HG03135 (cell line): ENCODE data around the gene PDS5A.
"Not testable (repeated sequence)": the region's sequence is repeated elsewhere in the genome, so short reads cannot be mapped to it uniquely, and the experiment has no call there.

ENCODE experiments used
- ATAC-seq: cut with Tn5 transposase; IDR thresholded peaks from one replicate; pipeline ENCODE4 v1.9.1; 2021; ENCODE audit warnings: mild to moderate bottlenecking, moderate library complexity; ENCODE audit not compliant: unreplicated experiment

Gene PDS5A

GRCh38 chr4:39905019-39905418 lies 72.7 kb downstream of the PDS5A start:
- not testable (repeated sequence) for ATAC-seq

GRCh38 chr4:39900966-39901365 lies 76.7 kb downstream of the PDS5A start:
- ATAC-seq, result no peak

- no peak for ATAC-seq
Observed at GRCh38 chr4:39899291-39899690, 78.4 kb downstream of the PDS5A start.

- no peak for ATAC-seq
Observed at GRCh38 chr4:39898015-39898414, 79.7 kb downstream of the PDS5A start.

GRCh38 chr4:39893693-39894072 lies 84.0 kb downstream of the PDS5A start:
- no peak for ATAC-seq

- ATAC-seq, result no peak
Observed at GRCh38 chr4:39892988-39893692, 84.6 kb downstream of the PDS5A start.

GRCh38 chr4:39889226-39889625 lies 88.5 kb downstream of the PDS5A start:
- ATAC-seq, result no peak

GRCh38 chr4:39888541-39888940 lies 89.2 kb downstream of the PDS5A start:
- ATAC-seq, result no peak

- no peak for ATAC-seq
Observed at GRCh38 chr4:39883646-39884045, 94.1 kb downstream of the PDS5A start.

- no peak for ATAC-seq
Observed at GRCh38 chr4:39881789-39882188, 95.9 kb downstream of the PDS5A start.

- no peak for ATAC-seq
Observed at GRCh38 chr4:39877971-39878370, 99.7 kb downstream of the PDS5A start.

- no peak for ATAC-seq
Observed at GRCh38 chr4:39873823-39874222, 103.9 kb downstream of the PDS5A start.

- ATAC-seq, result no peak
Observed at GRCh38 chr4:39865280-39865679, 112.4 kb downstream of the PDS5A start.

- ATAC-seq, result no peak
Observed at GRCh38 chr4:39864391-39864790, 113.3 kb downstream of the PDS5A start.

GRCh38 chr4:39860804-39861203 lies 116.9 kb downstream of the PDS5A start:
- ATAC-seq, result no peak

GRCh38 chr4:39855909-39856512 lies 121.7 kb downstream of the PDS5A start:
- no peak for ATAC-seq

- no peak for ATAC-seq
Observed at GRCh38 chr4:39852636-39853035, 125.1 kb downstream of the PDS5A start.

GRCh38 chr4:39850727-39851126 lies 127.0 kb downstream of the PDS5A start:
- ATAC-seq, result no peak

GRCh38 chr4:39846705-39847104 lies 131.0 kb downstream of the PDS5A start:
- no peak for ATAC-seq

GRCh38 chr4:39846120-39846519 lies 131.6 kb downstream of the PDS5A start:
- no peak for ATAC-seq

GRCh38 chr4:39841894-39842293 lies 135.8 kb downstream of the PDS5A start:
- ATAC-seq, result no peak

- not testable (repeated sequence) for ATAC-seq
Observed at GRCh38 chr4:39840516-39840915, 137.2 kb downstream of the PDS5A start.

GRCh38 chr4:39840027-39840426 lies 137.7 kb downstream of the PDS5A start:
- no peak for ATAC-seq
